Endothelial cell of umbilical vein (primary cell): Measurements from ENCODE around the gene UNC5B. TPM values are rescaled to one million over a fixed set of nuclear protein-coding genes. Genes with fewer than 3 reads are reported as not detected.

ENCODE experiments used
- BruUV-seq: library from RNA; stranded (reverse); fragments of 400-500 nt; replicated peaks from 2 replicates; lab custom pipeline; 2021; lab: Mats Ljungman, UMichigan
- CTCF ChIA-PET: fragments of 300-600, 350-600 bp; sonication (Branson Sonifier 250); formaldehyde crosslinking; loops from one replicate; lab custom pipeline; 2021; ENCODE audit warnings: antibody characterized with exemption, inconsistent platforms; lab: Charles Lee
- POLR2A ChIA-PET: fragments of 300-600, 350-600 bp; sonication (Branson Sonifier 250); formaldehyde crosslinking; loops from one replicate; lab custom pipeline; 2021; ENCODE audit warnings: antibody characterized with exemption, inconsistent platforms; lab: Charles Lee
- DNase-seq: peaks from one replicate; pipeline ENCODE4 v3.0.0-alpha.2; 2011; ENCODE audit warnings: low read depth, low spot score
- FAIRE-seq: peaks from 2 replicates; lab custom pipeline; 2011; peaks lifted over from hg19 to GRCh38; lab: Jason Lieb, UNC
- H2AFZ ChIP-seq: 2 replicates; pipeline ENCODE4 v1.6.0; 2012; ENCODE audit warnings: low read depth, low read length, control low read depth, inconsistent platforms
- H3K27ac ChIP-seq: 2 replicates; pipeline ENCODE4 v1.5.1; 2011; ENCODE audit warnings: low read depth, mild to moderate bottlenecking, control low read depth, low read length, moderate library complexity; ENCODE audit not compliant: insufficient read depth
- H3K27me3 ChIP-seq, 2 experiments: 2 replicates each; pipeline versions ENCODE4 v1.6.0 to v1.6.1; 2011; ENCODE audit warnings: low read length in 2 of 2, mixed read lengths in 1 of 2; ENCODE audit not compliant: control insufficient read depth in 2 of 2, insufficient read depth in 2 of 2
- H3K36me3 ChIP-seq, 2 experiments: 2 replicates in 1 of 2; 3 replicates in 1 of 2; pipeline ENCODE4 v1.5.1; 2011; ENCODE audit warnings: low read length in 2 of 2, mild to moderate bottlenecking in 1 of 2, moderate library complexity in 1 of 2; ENCODE audit not compliant: control insufficient read depth in 2 of 2, insufficient read depth in 2 of 2; ENCODE audit errors: extremely low read depth in 1 of 2
- H3K4me1 ChIP-seq: 3 replicates; pipeline ENCODE4 v1.5.1; 2011; ENCODE audit warnings: mild to moderate bottlenecking, low read length; ENCODE audit not compliant: control insufficient read depth, insufficient read depth; ENCODE audit errors: extremely low read depth
- H3K4me2 ChIP-seq: 2 replicates; pipeline ENCODE4 v1.6.1; 2011; ENCODE audit warnings: low read length, control low read depth, mixed read lengths; ENCODE audit not compliant: insufficient read depth
- H3K4me3 ChIP-seq, 3 experiments: fragments of 200-600 bp in 1 of 3; sonication (generic), shearing (Covaris generic) in 1 of 3; replicated peaks in 1 of 3; 2 replicates each; pipeline ENCODE4 v1.5.1; 2011 to 2016; ENCODE audit warnings: control low read depth in 3 of 3, low read length in 3 of 3, mild to moderate bottlenecking in 2 of 3, inconsistent platforms in 1 of 3, low read depth in 1 of 3, moderate library complexity in 1 of 3; ENCODE audit not compliant: insufficient read depth in 1 of 3
- H3K79me2 ChIP-seq: 2 replicates; pipeline ENCODE4 v1.6.0; 2012; ENCODE audit warnings: low read length, inconsistent platforms; ENCODE audit not compliant: control insufficient read depth, insufficient read depth
- H3K9ac ChIP-seq: replicated peaks from 2 replicates; pipeline ENCODE3; 2011; ENCODE audit warnings: low read length, control low read depth; ENCODE audit not compliant: insufficient read depth; ENCODE audit errors: extremely low read depth
- H3K9me1 ChIP-seq: replicated peaks from 3 replicates; pipeline ENCODE4 v1.6.0; 2011; ENCODE audit warnings: mild to moderate bottlenecking, low read length; ENCODE audit not compliant: control insufficient read depth, insufficient read depth; ENCODE audit errors: extremely low read depth
- H3K9me3 ChIP-seq: replicated peaks from 2 replicates; pipeline ENCODE4 v1.5.1; 2012; ENCODE audit warnings: low read length, inconsistent platforms; ENCODE audit not compliant: control insufficient read depth, insufficient read depth
- H4K20me1 ChIP-seq: replicated peaks from 2 replicates; pipeline ENCODE3; 2011; ENCODE audit warnings: mild to moderate bottlenecking, low read length; ENCODE audit not compliant: control insufficient read depth, insufficient read depth; ENCODE audit errors: extremely low read depth
- CTCF ChIP-seq, 2 donors: IDR thresholded peaks; 1 replicate in 1 of 2; 2 replicates in 1 of 2; pipeline ENCODE4 v1.5.1; 2011; ENCODE audit warnings: low read length in 2 of 2, mild to moderate bottlenecking in 2 of 2, moderate library complexity in 2 of 2, control low read depth in 1 of 2, inconsistent platforms in 1 of 2, low read depth in 1 of 2; ENCODE audit not compliant: insufficient read depth in 1 of 2; ENCODE audit errors: extremely low read depth in 1 of 2
- EZH2 ChIP-seq: IDR thresholded peaks from 2 replicates; pipeline ENCODE4 v1.6.1; 2012; ENCODE audit warnings: borderline replicate concordance, low read depth, mild to moderate bottlenecking, moderate library complexity, low read length, inconsistent platforms; ENCODE audit not compliant: severe bottlenecking
- FOS ChIP-seq: IDR thresholded peaks from 2 replicates; pipeline ENCODE4 v1.6.1; 2011; ENCODE audit warnings: mild to moderate bottlenecking, low read length, moderate library complexity, borderline replicate concordance; ENCODE audit not compliant: insufficient read depth
- JUN ChIP-seq: IDR thresholded peaks from 2 replicates; pipeline ENCODE4 v1.6.1; 2011; ENCODE audit warnings: borderline replicate concordance, low read depth; ENCODE audit not compliant: insufficient read length, insufficient read depth
- POLR2AphosphoS5 ChIP-seq: IDR thresholded peaks from 2 replicates; pipeline ENCODE4 v1.6.1; 2012; ENCODE audit warnings: low read depth, mild to moderate bottlenecking, control low read depth, low read length, moderate library complexity; ENCODE audit not compliant: insufficient read depth
- dilution Hi-C: fragments of 300-500 bp; cut with MboI; formaldehyde crosslinking; loops from one replicate; pipeline ENCODE4 v1.15.0; 2019; ENCODE audit warnings: low sequenced_read_pairs; ENCODE audit not compliant: extremely low pct_ligation_motif_present
- intact Hi-C: fragments of 100-400 bp; cut with micrococcal nuclease; formaldehyde crosslinking; loops from one replicate; pipeline ENCODE4 v1.10.0; 2022
- polyA plus RNA-seq, 4 experiments: library from polyadenylated mRNA; depleted of rRNA in 3 of 4; stranded (reverse) in 3 of 4; unstranded in 1 of 4; fragments of >200 nt; gene quantifications; 2 replicates each; pipeline versions ENCODE4 v1.2.1 to v1.2.3, GENCODE V29; 2011 to 2012; ENCODE audit warnings: missing spikeins in 1 of 4
- total RNA-seq: library from RNA; stranded (reverse); gene quantifications from 2 replicates; pipeline ENCODE4 v1.2.3, GENCODE V29; 2021

UNC5B gene
- total and polyA plus RNA-seq, 2 donors (not counting 3 experiments of a cell fraction or from before 2014, with no cell fraction given) = 0.39 to 2.5 TPM

- DNase-seq (no peak), FAIRE-seq (no peak)
- peaks cover 24% of the 10 kb centered on the region for H3K4me1 ChIP-seq
- no TSS peak for BruUV-seq
- ChIA-PET CTCF (interaction anchor here (5.7 kb wide), 1 partner anchor 11 kb away, joined by 69 read pairs; no protein-coding TSS in a partner anchor), POLR2A (no interaction called here)
- no peaks in the 10 kb centered on the region for H3K79me2 ChIP-seq
- no peak overlapping the region for H2AFZ ChIP-seq
- TF ChIP-seq JUN (no peak), CTCF (IDR thresholded peaks at IDR 0.05; ENCODE audit: extremely low read depth in 1 of 2, insufficient read depth in 1 of 2, low read depth in 1 of 2, low read length in 2 of 2) (no peak), POLR2AphosphoS5 (no peak), EZH2 (no peak), FOS (no peak)
- no peaks in the 10 kb centered on the region for H4K20me1 ChIP-seq
- H3K36me3 ChIP-seq = no peaks in the 10 kb centered on the region
- H3K4me3 ChIP-seq = no peak overlapping the region
- no peaks in the 10 kb centered on the region for H3K9me1 ChIP-seq
- H3K9me3 ChIP-seq = no peaks in the 10 kb centered on the region
- H3K27me3 ChIP-seq = peaks cover 0 to 3% of the 10 kb centered on the region in 2 experiments
- H3K9ac ChIP-seq = no peak overlapping the region
- H3K4me2 ChIP-seq = no peak overlapping the region
- intact Hi-C loops = loop anchor here (5.0 kb wide), 1 partner anchor 46 kb away; the partner anchor contains the start of gene UNC5B
- dilution Hi-C loops = no loop called here
- no peak overlapping the region for H3K27ac ChIP-seq
Observed at GRCh38 chr10:71258446-71259145, 46.2 kb downstream of the UNC5B start.
